Endothelial cell of umbilical vein (primary cell): ENCODE results near the gene ETF1. TPM values are rescaled to one million over a fixed set of nuclear protein-coding genes. Genes with fewer than 3 reads are reported as not detected.

Experiments
- BruUV-seq: library from RNA; stranded (reverse); fragments of 400-500 nt; replicated peaks from 2 replicates; lab custom pipeline; 2021; lab: Mats Ljungman, UMichigan
- CTCF ChIA-PET: fragments of 300-600, 350-600 bp; sonication (Branson Sonifier 250); formaldehyde crosslinking; loops from one replicate; lab custom pipeline; 2021; ENCODE audit warnings: antibody characterized with exemption, inconsistent platforms; lab: Charles Lee
- POLR2A ChIA-PET: fragments of 300-600, 350-600 bp; sonication (Branson Sonifier 250); formaldehyde crosslinking; loops from one replicate; lab custom pipeline; 2021; ENCODE audit warnings: antibody characterized with exemption, inconsistent platforms; lab: Charles Lee
- DNase-seq: peaks from one replicate; pipeline ENCODE4 v3.0.0-alpha.2; 2011; ENCODE audit warnings: low read depth, low spot score
- FAIRE-seq: peaks from 2 replicates; lab custom pipeline; 2011; peaks lifted over from hg19 to GRCh38; lab: Jason Lieb, UNC
- H2AFZ ChIP-seq: 2 replicates; pipeline ENCODE4 v1.6.0; 2012; ENCODE audit warnings: low read depth, low read length, control low read depth, inconsistent platforms
- H3K27ac ChIP-seq: 2 replicates; pipeline ENCODE4 v1.5.1; 2011; ENCODE audit warnings: low read depth, mild to moderate bottlenecking, control low read depth, low read length, moderate library complexity; ENCODE audit not compliant: insufficient read depth
- H3K27me3 ChIP-seq, 2 experiments: 2 replicates each; pipeline versions ENCODE4 v1.6.0 to v1.6.1; 2011; ENCODE audit warnings: low read length in 2 of 2, mixed read lengths in 1 of 2; ENCODE audit not compliant: control insufficient read depth in 2 of 2, insufficient read depth in 2 of 2
- H3K36me3 ChIP-seq, 2 experiments: 2 replicates in 1 of 2; 3 replicates in 1 of 2; pipeline ENCODE4 v1.5.1; 2011; ENCODE audit warnings: low read length in 2 of 2, mild to moderate bottlenecking in 1 of 2, moderate library complexity in 1 of 2; ENCODE audit not compliant: control insufficient read depth in 2 of 2, insufficient read depth in 2 of 2; ENCODE audit errors: extremely low read depth in 1 of 2
- H3K4me1 ChIP-seq: 3 replicates; pipeline ENCODE4 v1.5.1; 2011; ENCODE audit warnings: mild to moderate bottlenecking, low read length; ENCODE audit not compliant: control insufficient read depth, insufficient read depth; ENCODE audit errors: extremely low read depth
- H3K4me2 ChIP-seq: 2 replicates; pipeline ENCODE4 v1.6.1; 2011; ENCODE audit warnings: low read length, control low read depth, mixed read lengths; ENCODE audit not compliant: insufficient read depth
- H3K4me3 ChIP-seq, 3 experiments: fragments of 200-600 bp in 1 of 3; sonication (generic), shearing (Covaris generic) in 1 of 3; replicated peaks in 1 of 3; 2 replicates each; pipeline ENCODE4 v1.5.1; 2011 to 2016; ENCODE audit warnings: control low read depth in 3 of 3, low read length in 3 of 3, mild to moderate bottlenecking in 2 of 3, inconsistent platforms in 1 of 3, low read depth in 1 of 3, moderate library complexity in 1 of 3; ENCODE audit not compliant: insufficient read depth in 1 of 3
- H3K79me2 ChIP-seq: 2 replicates; pipeline ENCODE4 v1.6.0; 2012; ENCODE audit warnings: low read length, inconsistent platforms; ENCODE audit not compliant: control insufficient read depth, insufficient read depth
- H3K9ac ChIP-seq: replicated peaks from 2 replicates; pipeline ENCODE3; 2011; ENCODE audit warnings: low read length, control low read depth; ENCODE audit not compliant: insufficient read depth; ENCODE audit errors: extremely low read depth
- H3K9me1 ChIP-seq: replicated peaks from 3 replicates; pipeline ENCODE4 v1.6.0; 2011; ENCODE audit warnings: mild to moderate bottlenecking, low read length; ENCODE audit not compliant: control insufficient read depth, insufficient read depth; ENCODE audit errors: extremely low read depth
- H3K9me3 ChIP-seq: replicated peaks from 2 replicates; pipeline ENCODE4 v1.5.1; 2012; ENCODE audit warnings: low read length, inconsistent platforms; ENCODE audit not compliant: control insufficient read depth, insufficient read depth
- H4K20me1 ChIP-seq: replicated peaks from 2 replicates; pipeline ENCODE3; 2011; ENCODE audit warnings: mild to moderate bottlenecking, low read length; ENCODE audit not compliant: control insufficient read depth, insufficient read depth; ENCODE audit errors: extremely low read depth
- CTCF ChIP-seq, 2 donors: IDR thresholded peaks; 1 replicate in 1 of 2; 2 replicates in 1 of 2; pipeline ENCODE4 v1.5.1; 2011; ENCODE audit warnings: low read length in 2 of 2, mild to moderate bottlenecking in 2 of 2, moderate library complexity in 2 of 2, control low read depth in 1 of 2, inconsistent platforms in 1 of 2, low read depth in 1 of 2; ENCODE audit not compliant: insufficient read depth in 1 of 2; ENCODE audit errors: extremely low read depth in 1 of 2
- EZH2 ChIP-seq: IDR thresholded peaks from 2 replicates; pipeline ENCODE4 v1.6.1; 2012; ENCODE audit warnings: borderline replicate concordance, low read depth, mild to moderate bottlenecking, moderate library complexity, low read length, inconsistent platforms; ENCODE audit not compliant: severe bottlenecking
- FOS ChIP-seq: IDR thresholded peaks from 2 replicates; pipeline ENCODE4 v1.6.1; 2011; ENCODE audit warnings: mild to moderate bottlenecking, low read length, moderate library complexity, borderline replicate concordance; ENCODE audit not compliant: insufficient read depth
- GATA2 ChIP-seq: IDR thresholded peaks from 2 replicates; pipeline ENCODE4 v1.7.0; 2011; ENCODE audit warnings: low read depth, mild to moderate bottlenecking, moderate library complexity, mixed read lengths, low read length; ENCODE audit not compliant: insufficient read length, insufficient read depth
- JUN ChIP-seq: IDR thresholded peaks from 2 replicates; pipeline ENCODE4 v1.6.1; 2011; ENCODE audit warnings: borderline replicate concordance, low read depth; ENCODE audit not compliant: insufficient read length, insufficient read depth
- MAX ChIP-seq: IDR thresholded peaks from 2 replicates; pipeline ENCODE4 v1.6.1; 2011; ENCODE audit not compliant: insufficient read depth, insufficient read length
- MYC ChIP-seq: IDR thresholded peaks from one replicate; pipeline ENCODE4 v1.6.1; 2011; ENCODE audit warnings: mild to moderate bottlenecking, low read depth, low read length
- POLR2A ChIP-seq: IDR thresholded peaks from 2 replicates; pipeline ENCODE4 v1.6.1; 2012; ENCODE audit warnings: low read depth, mild to moderate bottlenecking, control low read depth, low read length
- POLR2AphosphoS5 ChIP-seq: IDR thresholded peaks from 2 replicates; pipeline ENCODE4 v1.6.1; 2012; ENCODE audit warnings: low read depth, mild to moderate bottlenecking, control low read depth, low read length, moderate library complexity; ENCODE audit not compliant: insufficient read depth
- dilution Hi-C: fragments of 300-500 bp; cut with MboI; formaldehyde crosslinking; loops from one replicate; pipeline ENCODE4 v1.15.0; 2019; ENCODE audit warnings: low sequenced_read_pairs; ENCODE audit not compliant: extremely low pct_ligation_motif_present
- intact Hi-C: fragments of 100-400 bp; cut with micrococcal nuclease; formaldehyde crosslinking; loops from one replicate; pipeline ENCODE4 v1.10.0; 2022
- polyA plus RNA-seq, 4 experiments: library from polyadenylated mRNA; depleted of rRNA in 3 of 4; stranded (reverse) in 3 of 4; unstranded in 1 of 4; fragments of >200 nt; gene quantifications; 2 replicates each; pipeline versions ENCODE4 v1.2.1 to v1.2.3, GENCODE V29; 2011 to 2012; ENCODE audit warnings: missing spikeins in 1 of 4
- total RNA-seq: library from RNA; stranded (reverse); gene quantifications from 2 replicates; pipeline ENCODE4 v1.2.3, GENCODE V29; 2021

Gene ETF1
- total and polyA plus RNA-seq, 2 donors (not counting 3 experiments of a cell fraction or from before 2014, with no cell fraction given), result 32.9 to 114 TPM

GRCh38 chr5:138557677-138558076, 14.6 kb upstream of the ETF1 start:
- no peak overlapping the region for H3K4me3 ChIP-seq
- BruUV-seq, result no TSS peak

GRCh38 chr5:138554143-138554542, 11.1 kb upstream of the ETF1 start:
- Histone ChIP-seq H3K4me2 (no peak overlapping the region), H3K9me3 (no peaks in the 10 kb centered on the region), H4K20me1 (peaks cover 3% of the 10 kb centered on the region), H3K27me3 (no peaks in the 10 kb centered on the region), H3K9ac (no peak overlapping the region), H3K4me1 (no peaks in the 10 kb centered on the region), H2AFZ (no peak overlapping the region), H3K27ac (no peak overlapping the region), H3K9me1 (no peaks in the 10 kb centered on the region), H3K36me3 (peaks cover 16 to 28% of the 10 kb centered on the region in 2 experiments), H3K79me2 (peaks cover 3% of the 10 kb centered on the region), H3K4me3 (no peak overlapping the region)
- dilution Hi-C loops, result no loop called here
- CTCF ChIA-PET, result interaction anchor here (1.3 kb wide), 1 partner anchor 10 kb away, joined by 7 read pairs; the partner anchor contains the start of gene ETF1
- POLR2A ChIA-PET, result no interaction called here
- TF ChIP-seq MYC (no peak), FOS (no peak), GATA2 (no peak), EZH2 (no peak), JUN (no peak), CTCF (IDR thresholded peaks at IDR 0.05; ENCODE audit: extremely low read depth in 1 of 2, insufficient read depth in 1 of 2, low read depth in 1 of 2, low read length in 2 of 2) (no peak), POLR2AphosphoS5 (no peak), MAX (no peak), POLR2A (no peak)
- BruUV-seq, result no TSS peak
- DNase-seq (no peak), FAIRE-seq (no peak)
- intact Hi-C loops, result no loop called here

More at GRCh38 chr5:138557677-138558076, 14.6 kb upstream of the ETF1 start:
- ChIA-PET POLR2A (no interaction called here), CTCF (no interaction called here)
- Histone ChIP-seq H3K9me3 (no peaks in the 10 kb centered on the region), H3K4me1 (no peaks in the 10 kb centered on the region), H3K4me2 (no peak overlapping the region), H3K36me3 (peaks cover 23 to 35% of the 10 kb centered on the region in 2 experiments), H4K20me1 (peaks cover 3% of the 10 kb centered on the region), H3K9ac (no peak overlapping the region), H3K79me2 (peaks cover 13% of the 10 kb centered on the region), H2AFZ (no peak overlapping the region), H3K27ac (no peak overlapping the region), H3K9me1 (no peaks in the 10 kb centered on the region), H3K27me3 (no peaks in the 10 kb centered on the region)
- no peak for FAIRE-seq
- DNase-seq, result no peak
- TF ChIP-seq CTCF (IDR thresholded peaks at IDR 0.05; ENCODE audit: extremely low read depth in 1 of 2, insufficient read depth in 1 of 2, low read depth in 1 of 2, low read length in 2 of 2), result no peak
- TF ChIP-seq POLR2AphosphoS5, result no peak
- dilution Hi-C loops, result no loop called here
- intact Hi-C loops, result no loop called here
